HG03439 (cell line): ENCODE data around the gene MAP4K3.
"Not testable (repeated sequence)": the region's sequence is repeated elsewhere in the genome, so short reads cannot be mapped to it uniquely, and the experiment has no call there.

Experiments
- ATAC-seq: cut with Tn5 transposase; IDR thresholded peaks from one replicate; pipeline ENCODE4 v1.9.1; 2021; ENCODE audit warnings: mild to moderate bottlenecking, moderate library complexity; ENCODE audit not compliant: unreplicated experiment

MAP4K3 gene

GRCh38 chr2:39409697-39410389, 27.2 kb downstream of the MAP4K3 start:
- ATAC-seq, result no peak

- no peak for ATAC-seq
These were observed 28.5 kb downstream of the MAP4K3 start for GRCh38 chr2:39408351-39409136.

GRCh38 chr2:39407516-39408296, 29.4 kb downstream of the MAP4K3 start:
- ATAC-seq, result no peak

GRCh38 chr2:39405364-39405763, 31.7 kb downstream of the MAP4K3 start:
- no peak for ATAC-seq

- no peak for ATAC-seq
These were observed 33.8 kb downstream of the MAP4K3 start for GRCh38 chr2:39403311-39403710.

GRCh38 chr2:39401319-39401718, 35.8 kb downstream of the MAP4K3 start:
- no peak for ATAC-seq

- no peak for ATAC-seq
These were observed 37.5 kb downstream of the MAP4K3 start for GRCh38 chr2:39399570-39399969.

- no peak for ATAC-seq
These were observed 41.8 kb downstream of the MAP4K3 start for GRCh38 chr2:39395313-39395712.

- ATAC-seq, result no peak
These were observed 42.5 kb downstream of the MAP4K3 start for GRCh38 chr2:39394516-39394961.

GRCh38 chr2:39392672-39393071, 44.4 kb downstream of the MAP4K3 start:
- no peak for ATAC-seq

- ATAC-seq, result no peak
These were observed 46.9 kb downstream of the MAP4K3 start for GRCh38 chr2:39390216-39390615.

GRCh38 chr2:39386064-39386463, 51.0 kb downstream of the MAP4K3 start:
- no peak for ATAC-seq

- no peak for ATAC-seq
These were observed 51.9 kb downstream of the MAP4K3 start for GRCh38 chr2:39385172-39385571.

GRCh38 chr2:39384071-39384470, 53.0 kb downstream of the MAP4K3 start:
- not testable (repeated sequence) for ATAC-seq

GRCh38 chr2:39383146-39383545, 53.9 kb downstream of the MAP4K3 start:
- ATAC-seq, result no peak

- no peak for ATAC-seq
These were observed 55.4 kb downstream of the MAP4K3 start for GRCh38 chr2:39381653-39382052.

GRCh38 chr2:39380525-39381150, 56.4 kb downstream of the MAP4K3 start:
- ATAC-seq, result no peak

- peak; percentile 69 for ATAC-seq
These were observed 57.2 kb downstream of the MAP4K3 start for GRCh38 chr2:39379643-39380524.

- no peak for ATAC-seq
These were observed 58.1 kb downstream of the MAP4K3 start for GRCh38 chr2:39378968-39379367.
